ENCODE data around the gene YES1.
"Not testable (repeated sequence)": the region's sequence is repeated elsewhere in the genome, so short reads cannot be mapped to it uniquely, and the experiment has no call there.

DNA sequence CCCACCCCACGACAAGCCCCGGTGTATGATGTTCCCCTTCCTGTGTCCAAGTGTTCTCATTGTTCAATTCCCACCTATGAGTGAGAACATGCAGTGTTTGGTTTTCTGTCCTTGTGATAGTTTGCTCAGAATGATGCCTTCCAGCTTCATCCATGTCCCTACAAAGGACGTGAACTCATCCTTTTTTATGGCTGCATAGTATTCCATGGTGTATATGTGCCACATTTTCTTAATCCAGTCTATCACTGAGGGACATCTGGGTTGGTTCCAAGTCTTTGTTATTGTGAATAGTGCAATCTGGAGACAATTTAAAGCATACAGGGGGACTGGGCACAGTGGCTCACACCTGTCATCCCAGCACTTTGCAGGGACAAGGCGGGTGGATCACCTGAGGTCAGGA, 52.2 kb downstream of the YES1 start:
- not testable (repeated sequence) for TF ChIP-seq CTCF (IDR thresholded peaks at IDR 0.05; ENCODE audit: poor library complexity, severe bottlenecking); EZH2 (IDR thresholded peaks at IDR 0.05; ENCODE audit: borderline replicate concordance, insufficient read depth, low read length, poor library complexity, severe bottlenecking); REST (IDR thresholded peaks at IDR 0.05; ENCODE audit: borderline replicate concordance); RAD21 (conservative IDR thresholded peaks at IDR 0.05); POLR2AphosphoS5 (IDR thresholded peaks at IDR 0.05); EP300 (conservative IDR thresholded peaks at IDR 0.05; ENCODE audit: poor library complexity, severe bottlenecking); MXI1 (conservative IDR thresholded peaks at IDR 0.05; ENCODE audit: poor library complexity, severe bottlenecking); TAF1 (IDR thresholded peaks at IDR 0.05; ENCODE audit: low read depth)

Data from neural cell (in vitro differentiated cells).